ENCODE measurements around the gene TMEM254. TPM values are rescaled to one million over a fixed set of nuclear protein-coding genes. Genes with fewer than 3 reads are reported as not detected.

The TMEM254 gene
- total and polyA plus RNA-seq, 2 experiments from 2014 or later = 21.1 to 21.5 TPM

DNA sequence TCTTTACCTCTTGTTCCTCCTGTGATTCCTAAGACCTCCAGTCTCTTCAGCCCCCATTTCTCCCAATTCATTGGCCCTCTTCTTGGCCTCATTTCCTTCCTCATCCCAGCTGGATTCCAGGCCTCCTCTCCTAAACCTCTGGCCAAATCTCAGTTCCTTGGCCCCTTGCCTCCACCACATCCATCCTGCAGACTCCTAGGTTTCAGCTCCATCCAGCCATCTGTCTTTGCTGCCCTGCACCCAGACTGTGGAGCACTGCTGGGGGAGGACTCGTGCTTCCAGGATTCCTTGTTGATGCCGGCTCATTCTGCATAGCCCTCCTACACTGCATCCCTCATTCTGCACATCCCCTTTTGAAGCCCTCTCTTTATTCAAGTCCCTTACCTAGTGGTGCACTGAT is 60.8 kb downstream of the TMEM254 start (continued):
- TF ChIP-seq, protein P1, sequence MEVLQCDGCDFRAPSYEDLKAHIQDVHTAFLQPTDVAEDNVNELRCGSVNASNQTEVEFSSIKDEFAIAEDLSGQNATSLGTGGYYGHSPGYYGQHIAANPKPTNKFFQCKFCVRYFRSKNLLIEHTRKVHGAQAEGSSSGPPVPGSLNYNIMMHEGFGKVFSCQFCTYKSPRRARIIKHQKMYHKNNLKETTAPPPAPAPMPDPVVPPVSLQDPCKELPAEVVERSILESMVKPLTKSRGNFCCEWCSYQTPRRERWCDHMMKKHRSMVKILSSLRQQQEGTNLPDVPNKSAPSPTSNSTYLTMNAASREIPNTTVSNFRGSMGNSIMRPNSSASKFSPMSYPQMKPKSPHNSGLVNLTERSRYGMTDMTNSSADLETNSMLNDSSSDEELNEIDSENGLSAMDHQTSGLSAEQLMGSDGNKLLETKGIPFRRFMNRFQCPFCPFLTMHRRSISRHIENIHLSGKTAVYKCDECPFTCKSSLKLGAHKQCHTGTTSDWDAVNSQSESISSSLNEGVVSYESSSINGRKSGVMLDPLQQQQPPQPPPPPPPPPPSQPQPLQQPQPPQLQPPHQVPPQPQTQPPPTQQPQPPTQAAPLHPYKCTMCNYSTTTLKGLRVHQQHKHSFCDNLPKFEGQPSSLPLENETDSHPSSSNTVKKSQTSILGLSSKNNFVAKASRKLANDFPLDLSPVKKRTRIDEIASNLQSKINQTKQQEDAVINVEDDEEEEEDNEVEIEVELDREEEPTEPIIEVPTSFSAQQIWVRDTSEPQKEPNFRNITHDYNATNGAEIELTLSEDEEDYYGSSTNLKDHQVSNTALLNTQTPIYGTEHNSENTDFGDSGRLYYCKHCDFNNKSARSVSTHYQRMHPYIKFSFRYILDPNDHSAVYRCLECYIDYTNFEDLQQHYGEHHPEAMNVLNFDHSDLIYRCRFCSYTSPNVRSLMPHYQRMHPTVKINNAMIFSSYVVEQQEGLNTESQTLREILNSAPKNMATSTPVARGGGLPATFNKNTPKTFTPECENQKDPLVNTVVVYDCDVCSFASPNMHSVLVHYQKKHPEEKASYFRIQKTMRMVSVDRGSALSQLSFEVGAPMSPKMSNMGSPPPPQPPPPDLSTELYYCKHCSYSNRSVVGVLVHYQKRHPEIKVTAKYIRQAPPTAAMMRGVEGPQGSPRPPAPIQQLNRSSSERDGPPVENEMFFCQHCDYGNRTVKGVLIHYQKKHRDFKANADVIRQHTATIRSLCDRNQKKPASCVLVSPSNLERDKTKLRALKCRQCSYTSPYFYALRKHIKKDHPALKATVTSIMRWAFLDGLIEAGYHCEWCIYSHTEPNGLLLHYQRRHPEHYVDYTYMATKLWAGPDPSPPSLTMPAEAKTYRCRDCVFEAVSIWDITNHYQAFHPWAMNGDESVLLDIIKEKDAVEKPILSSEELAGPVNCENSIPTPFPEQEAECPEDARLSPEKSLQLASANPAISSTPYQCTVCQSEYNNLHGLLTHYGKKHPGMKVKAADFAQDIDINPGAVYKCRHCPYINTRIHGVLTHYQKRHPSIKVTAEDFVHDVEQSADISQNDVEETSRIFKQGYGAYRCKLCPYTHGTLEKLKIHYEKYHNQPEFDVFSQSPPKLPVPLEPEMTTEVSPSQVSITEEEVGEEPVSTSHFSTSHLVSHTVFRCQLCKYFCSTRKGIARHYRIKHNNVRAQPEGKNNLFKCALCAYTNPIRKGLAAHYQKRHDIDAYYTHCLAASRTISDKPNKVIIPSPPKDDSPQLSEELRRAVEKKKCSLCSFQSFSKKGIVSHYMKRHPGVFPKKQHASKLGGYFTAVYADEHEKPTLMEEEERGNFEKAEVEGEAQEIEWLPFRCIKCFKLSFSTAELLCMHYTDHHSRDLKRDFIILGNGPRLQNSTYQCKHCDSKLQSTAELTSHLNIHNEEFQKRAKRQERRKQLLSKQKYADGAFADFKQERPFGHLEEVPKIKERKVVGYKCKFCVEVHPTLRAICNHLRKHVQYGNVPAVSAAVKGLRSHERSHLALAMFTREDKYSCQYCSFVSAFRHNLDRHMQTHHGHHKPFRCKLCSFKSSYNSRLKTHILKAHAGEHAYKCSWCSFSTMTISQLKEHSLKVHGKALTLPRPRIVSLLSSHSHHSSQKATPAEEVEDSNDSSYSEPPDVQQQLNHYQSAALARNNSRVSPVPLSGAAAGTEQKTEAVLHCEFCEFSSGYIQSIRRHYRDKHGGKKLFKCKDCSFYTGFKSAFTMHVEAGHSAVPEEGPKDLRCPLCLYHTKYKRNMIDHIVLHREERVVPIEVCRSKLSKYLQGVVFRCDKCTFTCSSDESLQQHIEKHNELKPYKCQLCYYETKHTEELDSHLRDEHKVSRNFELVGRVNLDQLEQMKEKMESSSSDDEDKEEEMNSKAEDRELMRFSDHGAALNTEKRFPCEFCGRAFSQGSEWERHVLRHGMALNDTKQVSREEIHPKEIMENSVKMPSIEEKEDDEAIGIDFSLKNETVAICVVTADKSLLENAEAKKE (CRISPR knock-in tag; IDR thresholded peaks at IDR 0.05) = no peak
- TF ChIP-seq, protein P2, sequence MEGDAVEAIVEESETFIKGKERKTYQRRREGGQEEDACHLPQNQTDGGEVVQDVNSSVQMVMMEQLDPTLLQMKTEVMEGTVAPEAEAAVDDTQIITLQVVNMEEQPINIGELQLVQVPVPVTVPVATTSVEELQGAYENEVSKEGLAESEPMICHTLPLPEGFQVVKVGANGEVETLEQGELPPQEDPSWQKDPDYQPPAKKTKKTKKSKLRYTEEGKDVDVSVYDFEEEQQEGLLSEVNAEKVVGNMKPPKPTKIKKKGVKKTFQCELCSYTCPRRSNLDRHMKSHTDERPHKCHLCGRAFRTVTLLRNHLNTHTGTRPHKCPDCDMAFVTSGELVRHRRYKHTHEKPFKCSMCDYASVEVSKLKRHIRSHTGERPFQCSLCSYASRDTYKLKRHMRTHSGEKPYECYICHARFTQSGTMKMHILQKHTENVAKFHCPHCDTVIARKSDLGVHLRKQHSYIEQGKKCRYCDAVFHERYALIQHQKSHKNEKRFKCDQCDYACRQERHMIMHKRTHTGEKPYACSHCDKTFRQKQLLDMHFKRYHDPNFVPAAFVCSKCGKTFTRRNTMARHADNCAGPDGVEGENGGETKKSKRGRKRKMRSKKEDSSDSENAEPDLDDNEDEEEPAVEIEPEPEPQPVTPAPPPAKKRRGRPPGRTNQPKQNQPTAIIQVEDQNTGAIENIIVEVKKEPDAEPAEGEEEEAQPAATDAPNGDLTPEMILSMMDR (conservative IDR thresholded peaks at IDR 0.05; ENCODE audit: low read depth in 2 of 2) = no peak

DNA sequence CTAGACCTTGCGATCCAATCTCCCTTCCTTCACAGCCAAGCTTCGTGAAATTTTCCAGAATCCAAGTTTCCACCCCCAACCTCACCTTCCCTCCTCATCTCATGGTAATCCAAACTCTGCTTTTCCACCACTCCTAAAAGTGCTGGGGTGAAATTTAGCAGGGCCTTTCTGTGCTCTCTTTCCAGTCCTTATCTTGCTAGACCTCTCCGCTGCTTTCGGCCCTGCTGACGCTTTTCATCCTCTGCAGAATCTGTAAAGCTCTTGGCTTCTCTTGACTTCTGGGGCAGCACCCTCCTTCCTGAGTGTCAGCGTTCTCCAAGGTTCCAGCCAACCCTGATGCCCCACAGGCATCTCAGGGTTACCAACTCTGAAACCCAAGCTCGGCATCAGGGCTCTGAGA is 61.8 kb downstream of the TMEM254 start:
- no peaks in the 10 kb centered on the region for H3K36me3 Mint-ChIP-seq (ENCODE audit: low read depth)
- no peak overlapping the region for H3K27ac Mint-ChIP-seq
- H3K4me3 Mint-ChIP-seq = no peak overlapping the region
- Histone ChIP-seq H3K27me3 (ENCODE audit: insufficient read depth) (no peaks in the 10 kb centered on the region), H3K9me2 (ENCODE audit: insufficient read depth) (no peaks in the 10 kb centered on the region), H3K79me2 (replicated peaks; ENCODE audit: insufficient read depth) (no peaks in the 10 kb centered on the region), H3K4me1 (ENCODE audit: insufficient read depth) (no peaks in the 10 kb centered on the region), H2AFZ (no peak overlapping the region), H4K20me1 (replicated peaks; ENCODE audit: insufficient read depth) (no peaks in the 10 kb centered on the region), H3K4me2 (no peak overlapping the region), H3K36me3 (ENCODE audit: insufficient read depth) (no peaks in the 10 kb centered on the region), H3F3A (replicated peaks; ENCODE audit: low read depth) (no peaks in the 10 kb centered on the region), H3K4me3 (no peak overlapping the region), H3K27ac (ENCODE audit: low read depth) (no peak overlapping the region)
- peaks cover 9% of the 10 kb centered on the region for H3K4me1 Mint-ChIP-seq
- DNase-seq (ENCODE audit: low spot score) = no peak
- no peaks in the 10 kb centered on the region for H3K9me3 Mint-ChIP-seq
- ATAC-seq = no peak
- peaks cover 15% of the 10 kb centered on the region for H3K27me3 Mint-ChIP-seq (ENCODE audit: insufficient read depth, low read depth, poor library complexity)
- TF ChIP-seq EZH2phosphoT487 (IDR thresholded peaks at IDR 0.05; ENCODE audit: unreplicated experiment) (no peak), CREB1 (CRISPR knock-in tag; IDR thresholded peaks at IDR 0.05; ENCODE audit: low read depth) (no peak)
